Measurements from ENCODE around the gene MYO7B. TPM values are rescaled to one million over a fixed set of nuclear protein-coding genes. Genes with fewer than 3 reads are reported as not detected.

MYO7B gene
- polyA plus RNA-seq, 1 of the 3 experiments (the other 2 are of a cell fraction): 0.08 TPM

DNA sequence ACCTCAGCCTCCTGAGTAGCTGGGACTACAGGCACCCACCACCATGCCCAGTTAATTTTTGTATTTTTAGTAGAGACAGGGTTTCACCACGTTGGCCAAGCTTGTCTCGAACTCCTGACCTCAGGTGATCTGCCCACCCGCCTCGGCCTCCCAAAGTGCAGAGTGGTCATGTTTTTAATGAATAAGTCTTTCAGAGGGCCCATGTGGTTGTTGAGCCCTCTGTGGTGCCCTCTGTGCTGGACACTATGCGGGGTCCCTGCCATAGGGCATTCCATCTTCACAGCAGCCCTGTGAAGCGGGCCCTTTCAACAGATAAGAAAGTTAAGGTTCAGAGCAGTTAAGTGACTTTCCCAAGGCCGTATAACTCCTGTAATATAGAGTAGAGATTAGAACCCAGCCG is 25.9 kb downstream of the MYO7B start:
- H3K27ac ChIP-seq (ENCODE audit: low read depth in 2 of 2, low read length in 1 of 2): no peak overlapping the region
- H3F3A ChIP-seq (replicated peaks; ENCODE audit: insufficient read depth): no peaks in the 10 kb centered on the region
- H3K4me1 ChIP-seq (ENCODE audit: control insufficient read depth in 1 of 2, insufficient read depth in 2 of 2, low read depth in 1 of 2, low read length in 1 of 2): no peaks in the 10 kb centered on the region
- no peak overlapping the region for H3K4me2 ChIP-seq
- no peak for DNase-seq
- H2AFZ ChIP-seq (ENCODE audit: low read depth): no peak overlapping the region
- no peaks in the 10 kb centered on the region for H3K36me3 ChIP-seq (replicated peaks in 1 of 2; ENCODE audit: control insufficient read depth in 1 of 2, insufficient read depth in 2 of 2, low read length in 1 of 2)
- WGBS (ENCODE audit: low lambda C conversion rate): 84% methylated on average over 8 of the region's 8 CpGs
- CTCF ChIA-PET: no interaction called here
- TF ChIP-seq RAD21 (IDR thresholded peaks at IDR 0.05; ENCODE audit: low read length) (no peak), SMC3 (IDR thresholded peaks at IDR 0.05; ENCODE audit: low read depth, low read length) (no peak), PBX3 (IDR thresholded peaks at IDR 0.05) (no peak), RXRA (IDR thresholded peaks at IDR 0.05; ENCODE audit: borderline replicate concordance, low read depth) (no peak), TAF1 (IDR thresholded peaks at IDR 0.05; ENCODE audit: borderline replicate concordance, low read depth, low read length) (no peak), RFX5 (IDR thresholded peaks at IDR 0.05; ENCODE audit: low read length) (no peak)
- H3K79me2 ChIP-seq (ENCODE audit: insufficient read depth): no peaks in the 10 kb centered on the region
- no peaks in the 10 kb centered on the region for H3K9me2 ChIP-seq
- H3K9me3 ChIP-seq: no peaks in the 10 kb centered on the region
- no peaks in the 10 kb centered on the region for H4K20me1 ChIP-seq (ENCODE audit: insufficient read depth)
- H3K4me3 ChIP-seq (ENCODE audit: low read depth in 2 of 2, low read length in 1 of 2): no peak overlapping the region
- POLR2A ChIA-PET: no interaction called here
- no peak overlapping the region for H3K9ac ChIP-seq
- H3K27me3 ChIP-seq (ENCODE audit: insufficient read depth): no peaks in the 10 kb centered on the region; the same call in 1 of the 2 replicates

DNA sequence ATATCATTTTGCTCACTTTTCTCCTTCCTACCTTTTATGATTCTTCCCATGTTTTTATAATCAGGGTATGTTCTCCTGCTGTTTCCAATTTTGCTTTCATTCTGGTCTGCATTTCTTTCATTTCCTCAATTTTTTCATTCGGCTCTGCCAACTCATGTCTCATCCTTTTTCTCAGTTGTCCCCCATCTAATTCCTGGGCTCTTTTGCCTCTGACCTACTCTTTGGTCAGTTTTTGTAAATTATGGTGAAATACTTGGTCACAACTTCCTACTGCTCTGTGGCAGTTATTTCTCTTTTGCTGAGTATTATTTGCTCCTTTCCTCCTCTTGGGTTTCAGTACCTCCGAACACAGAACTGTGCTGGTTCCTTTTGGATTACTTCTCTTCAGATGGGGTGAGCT is 27.5 kb downstream of the MYO7B start:
- DNase-seq: no peak
- Histone ChIP-seq H3K27me3 (ENCODE audit: insufficient read depth) (no peaks in the 10 kb centered on the region; the same call in 1 of the 2 replicates), H3K9ac (no peak overlapping the region), H3K9me3 (no peaks in the 10 kb centered on the region), H3K79me2 (ENCODE audit: insufficient read depth) (no peaks in the 10 kb centered on the region), H3K4me3 (ENCODE audit: low read depth in 2 of 2, low read length in 1 of 2) (no peak overlapping the region), H3K36me3 (replicated peaks in 1 of 2; ENCODE audit: control insufficient read depth in 1 of 2, insufficient read depth in 2 of 2, low read length in 1 of 2) (no peaks in the 10 kb centered on the region), H3K4me2 (no peak overlapping the region), H3K27ac (ENCODE audit: low read depth in 2 of 2, low read length in 1 of 2) (no peak overlapping the region), H3K4me1 (ENCODE audit: control insufficient read depth in 1 of 2, insufficient read depth in 2 of 2, low read depth in 1 of 2, low read length in 1 of 2) (no peaks in the 10 kb centered on the region), H2AFZ (ENCODE audit: low read depth) (no peak overlapping the region), H4K20me1 (ENCODE audit: insufficient read depth) (no peaks in the 10 kb centered on the region), H3F3A (replicated peaks; ENCODE audit: insufficient read depth) (no peaks in the 10 kb centered on the region), H3K9me2 (no peaks in the 10 kb centered on the region)
- POLR2A ChIA-PET: no interaction called here
- CTCF ChIA-PET: no interaction called here
- 63% methylated on average over 2 of the region's 2 CpGs for WGBS (ENCODE audit: low lambda C conversion rate)
- TF ChIP-seq MAX (IDR thresholded peaks at IDR 0.05; ENCODE audit: low read depth): no peak
- no peak for TF ChIP-seq CHD2 (IDR thresholded peaks at IDR 0.05; ENCODE audit: low read length, partially characterized antibody)
- TF ChIP-seq TAF1 (IDR thresholded peaks at IDR 0.05; ENCODE audit: borderline replicate concordance, low read depth, low read length): no peak
- TF ChIP-seq JUND (IDR thresholded peaks at IDR 0.05): no peak
- TF ChIP-seq YY1 (IDR thresholded peaks at IDR 0.05; ENCODE audit: low read depth): no peak
- no peak for TF ChIP-seq EZH2phosphoT487 (IDR thresholded peaks at IDR 0.05; ENCODE audit: borderline replicate concordance, low read depth)
- no peak for TF ChIP-seq FOSL2 (IDR thresholded peaks at IDR 0.05; ENCODE audit: borderline replicate concordance, low read depth)
- TF ChIP-seq EP300 (IDR thresholded peaks at IDR 0.05; ENCODE audit: borderline replicate concordance in 1 of 2, low read depth in 1 of 2, low read length in 1 of 2): no peak
- TF ChIP-seq NFIC (IDR thresholded peaks at IDR 0.05; ENCODE audit: borderline replicate concordance): no peak
- TF ChIP-seq NRF1 (IDR thresholded peaks at IDR 0.05; ENCODE audit: low read depth, low read length): no peak
- TF ChIP-seq GABPA (IDR thresholded peaks at IDR 0.05; ENCODE audit: low read depth): no peak
- no peak for TF ChIP-seq RFX5 (IDR thresholded peaks at IDR 0.05; ENCODE audit: low read length)
- TF ChIP-seq, protein P1, sequence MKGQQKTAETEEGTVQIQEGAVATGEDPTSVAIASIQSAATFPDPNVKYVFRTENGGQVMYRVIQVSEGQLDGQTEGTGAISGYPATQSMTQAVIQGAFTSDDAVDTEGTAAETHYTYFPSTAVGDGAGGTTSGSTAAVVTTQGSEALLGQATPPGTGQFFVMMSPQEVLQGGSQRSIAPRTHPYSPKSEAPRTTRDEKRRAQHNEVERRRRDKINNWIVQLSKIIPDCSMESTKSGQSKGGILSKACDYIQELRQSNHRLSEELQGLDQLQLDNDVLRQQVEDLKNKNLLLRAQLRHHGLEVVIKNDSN (IDR thresholded peaks at IDR 0.05; ENCODE audit: borderline replicate concordance, low read depth): no peak
- no peak for TF ChIP-seq SMC3 (IDR thresholded peaks at IDR 0.05; ENCODE audit: low read depth, low read length)
- no peak for TF ChIP-seq POLR2AphosphoS5 (IDR thresholded peaks at IDR 0.05; ENCODE audit: low read depth, low read length)
- TF ChIP-seq TEAD4 (IDR thresholded peaks at IDR 0.05; ENCODE audit: borderline replicate concordance, insufficient read depth): no peak
- TF ChIP-seq REST (IDR thresholded peaks at IDR 0.05; ENCODE audit: low read depth, low read length): no peak
- TF ChIP-seq, protein P2, sequence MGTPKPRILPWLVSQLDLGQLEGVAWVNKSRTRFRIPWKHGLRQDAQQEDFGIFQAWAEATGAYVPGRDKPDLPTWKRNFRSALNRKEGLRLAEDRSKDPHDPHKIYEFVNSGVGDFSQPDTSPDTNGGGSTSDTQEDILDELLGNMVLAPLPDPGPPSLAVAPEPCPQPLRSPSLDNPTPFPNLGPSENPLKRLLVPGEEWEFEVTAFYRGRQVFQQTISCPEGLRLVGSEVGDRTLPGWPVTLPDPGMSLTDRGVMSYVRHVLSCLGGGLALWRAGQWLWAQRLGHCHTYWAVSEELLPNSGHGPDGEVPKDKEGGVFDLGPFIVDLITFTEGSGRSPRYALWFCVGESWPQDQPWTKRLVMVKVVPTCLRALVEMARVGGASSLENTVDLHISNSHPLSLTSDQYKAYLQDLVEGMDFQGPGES (IDR thresholded peaks at IDR 0.05; ENCODE audit: low read depth, low read length): no peak
